Stimulated activated CD4-positive, alpha-beta T cell treated with anti-CD3 and anti-CD28 coated beads, Interleukin-2, amount 100 ng/mL, for 4 hours (primary cell): ENCODE results near the gene COG4.

ENCODE experiments used
- DNase-seq: peaks from one replicate; pipeline ENCODE4 v3.0.0-alpha.2; 2020; ENCODE audit warnings: low read depth

Gene COG4

DNA sequence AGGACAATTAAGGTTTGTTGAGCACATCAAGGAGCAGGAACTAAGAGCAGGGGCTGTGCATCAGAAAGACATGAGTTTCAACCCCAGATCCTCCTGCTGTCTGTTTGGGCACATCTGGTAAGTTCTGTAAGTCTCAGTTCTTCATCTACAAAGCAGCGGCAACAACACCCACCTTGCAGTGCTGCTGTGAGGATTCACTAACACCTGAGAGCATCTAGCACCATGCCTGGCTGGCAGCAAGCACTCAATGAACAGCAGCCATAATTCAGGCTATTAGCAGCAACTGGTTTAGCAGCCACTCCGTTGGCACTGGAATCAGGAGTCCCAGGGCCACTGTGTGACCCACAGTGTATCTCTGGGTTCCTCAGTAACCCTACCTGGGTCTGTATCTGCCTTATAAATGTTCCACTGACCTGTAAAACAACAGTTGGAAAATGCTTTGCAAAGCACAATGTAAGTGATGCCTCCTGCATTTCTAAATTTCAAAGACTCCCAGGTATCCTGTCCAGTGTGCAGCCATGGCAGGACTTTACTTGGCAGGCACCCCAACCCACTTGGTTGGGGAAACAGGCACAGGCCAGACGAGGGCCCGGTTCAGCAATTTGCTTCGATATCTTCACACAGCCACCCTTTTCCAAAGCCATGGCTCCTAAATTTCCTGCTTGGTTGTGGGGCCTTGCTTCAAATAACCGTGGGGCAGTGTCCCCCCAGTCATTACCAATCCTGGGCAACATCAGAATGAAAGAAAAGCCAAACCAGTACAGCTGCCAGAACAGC is 88.7 kb downstream of the COG4 start:
- no peak for DNase-seq

DNA sequence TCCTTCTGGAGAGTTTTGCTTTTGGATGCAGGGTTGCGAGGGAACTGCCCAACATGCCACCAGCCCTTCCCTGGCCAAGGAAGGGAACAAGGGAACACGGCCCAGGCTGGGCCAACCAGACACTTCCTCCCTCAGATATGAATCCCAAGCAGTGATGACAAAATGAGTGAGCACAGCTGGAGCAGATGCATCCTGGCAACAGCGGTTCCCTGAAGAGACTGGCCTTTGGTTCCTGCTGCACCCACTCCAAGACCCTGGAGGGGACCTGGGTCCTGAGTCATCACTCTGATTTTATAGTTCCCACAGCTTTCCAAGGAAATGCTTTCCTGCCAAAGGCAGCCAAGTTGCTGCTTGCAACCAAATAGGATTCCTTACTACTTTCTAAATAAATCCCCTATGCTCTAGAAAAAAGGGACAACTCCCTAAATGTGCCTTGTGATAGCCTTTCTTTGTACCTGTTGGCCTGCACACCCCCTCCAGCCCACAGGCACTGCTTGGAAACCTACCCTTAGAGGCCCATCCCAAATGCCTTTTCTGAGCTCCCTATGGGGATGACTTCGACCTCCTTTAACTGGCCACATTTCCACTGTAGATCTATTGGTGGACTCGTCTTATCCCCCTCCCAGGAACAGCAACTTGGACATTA is 89.8 kb downstream of the COG4 start:
- DNase-seq, result no peak

GRCh38 chr16:70432723-70433457 is 90.5 kb downstream of the COG4 start:
- no peak for DNase-seq

DNA sequence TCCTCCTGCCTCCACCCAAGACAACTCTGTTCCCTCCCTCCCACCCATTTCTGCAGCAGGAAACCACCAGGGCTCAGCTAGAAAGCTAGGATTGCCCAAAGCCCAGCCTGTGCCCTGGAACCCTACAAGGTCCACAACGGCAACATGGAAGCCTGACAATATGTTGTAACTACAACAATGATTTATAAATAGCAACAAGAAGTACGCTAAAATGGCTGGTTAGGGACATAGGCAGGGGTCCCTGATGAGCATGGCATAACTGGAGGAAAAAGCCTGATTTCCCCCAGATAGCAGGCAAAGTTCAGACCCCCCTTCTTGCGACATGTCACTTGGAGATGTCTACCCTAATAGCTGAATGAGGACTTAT is 91.0 kb downstream of the COG4 start:
- DNase-seq, result no peak

DNA sequence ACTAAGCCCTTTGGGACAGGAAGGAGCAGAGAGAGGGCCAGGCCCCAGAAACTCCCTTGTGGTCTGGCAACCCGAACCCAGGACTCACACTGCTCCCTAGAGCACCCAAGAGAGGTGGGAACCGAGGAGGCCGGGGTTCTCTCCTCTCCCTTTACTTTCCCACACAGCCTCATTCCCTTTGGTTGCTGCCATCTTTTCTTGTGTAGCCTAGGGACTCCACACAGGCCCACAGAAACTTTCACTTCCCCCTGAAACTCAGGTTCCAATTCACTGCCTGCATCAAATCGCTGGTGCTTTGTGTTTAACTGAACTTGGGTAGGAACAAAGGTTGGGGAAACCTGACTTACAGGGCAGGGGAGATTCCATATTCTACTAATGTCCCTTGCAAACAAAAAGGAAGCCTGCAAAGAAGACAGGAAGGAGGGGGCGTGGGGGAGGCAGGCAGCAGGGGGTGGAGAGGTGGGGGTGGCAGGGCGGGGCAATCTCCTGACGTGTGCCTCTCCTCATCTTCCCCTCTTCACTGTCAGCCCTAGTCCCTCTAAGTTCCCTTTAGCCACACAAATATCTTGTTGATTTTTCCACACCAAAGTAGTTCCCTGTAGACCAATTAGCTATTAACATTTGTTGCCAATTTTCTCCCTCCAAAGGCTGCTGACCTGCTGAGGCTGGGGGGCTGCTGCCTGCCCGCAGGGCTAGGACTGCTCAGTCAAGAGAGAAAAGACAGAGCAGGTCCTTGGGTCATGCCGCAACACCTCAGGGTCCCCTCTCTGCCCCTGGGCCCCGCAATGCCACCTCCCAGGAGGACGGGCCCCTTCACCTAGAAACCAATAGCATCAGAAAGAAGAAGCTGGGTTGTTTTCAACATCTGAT is 92.5 kb downstream of the COG4 start:
- DNase-seq, result peak; percentile 70
